ENCODE measurements around the gene ZNF12. TPM values are rescaled to one million over a fixed set of nuclear protein-coding genes. Genes with fewer than 3 reads are reported as not detected.

ZNF12 gene
- total RNA-seq, 1 donor from 2014 or later, result 14.2 TPM

DNA sequence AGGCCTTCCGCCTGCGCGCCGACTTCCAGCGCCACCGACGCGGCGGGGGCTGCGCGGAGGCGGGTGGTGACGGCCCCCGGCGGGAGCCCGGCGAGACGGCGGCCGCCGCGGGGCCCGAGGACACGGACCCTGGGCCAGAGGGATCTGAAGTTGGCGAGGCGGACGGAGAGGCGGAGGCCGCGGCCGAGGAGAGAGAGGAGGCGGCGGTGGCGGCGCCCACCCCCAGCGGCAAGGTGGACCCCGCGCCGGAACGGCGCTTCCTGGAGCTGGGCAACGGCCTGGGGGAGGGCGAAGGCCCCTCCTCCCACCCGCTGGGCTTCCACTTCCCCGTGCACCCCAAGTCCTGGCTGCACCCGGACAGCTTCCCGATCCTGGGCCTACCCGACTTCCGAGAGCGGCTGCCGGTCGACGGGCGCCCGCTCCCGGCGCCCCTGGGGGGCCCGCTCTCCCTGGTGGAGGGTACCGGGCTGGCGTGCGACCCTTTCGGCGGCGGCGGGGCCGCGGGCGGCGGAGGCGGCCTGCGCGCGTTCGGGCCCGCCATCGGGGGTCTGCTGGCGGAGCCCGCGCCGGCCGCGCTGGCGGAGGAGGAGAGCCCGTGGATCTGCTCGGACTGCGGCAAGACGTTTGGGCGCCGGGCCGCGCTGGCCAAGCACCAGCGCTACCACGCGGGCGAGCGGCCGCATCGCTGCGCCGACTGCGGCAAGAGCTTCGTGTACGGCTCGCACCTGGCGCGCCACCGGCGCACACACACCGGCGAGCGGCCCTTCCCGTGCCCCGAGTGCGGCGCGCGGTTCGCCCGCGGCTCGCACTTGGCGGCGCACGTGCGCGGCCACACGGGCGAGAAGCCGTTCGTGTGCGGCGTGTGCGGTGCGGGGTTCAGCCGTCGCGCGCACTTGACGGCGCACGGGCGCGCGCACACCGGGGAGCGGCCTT, 53.4 kb downstream of the ZNF12 start:
- Histone ChIP-seq H3K27me3 (ENCODE audit: low read depth) (no peaks in the 10 kb centered on the region), H3K27ac (replicated peaks) (no peak overlapping the region), H3K9me3 (replicated peaks) (peaks cover 6% of the 10 kb centered on the region), H3K36me3 (peaks cover 63% of the 10 kb centered on the region), H3K4me3 (no peak overlapping the region), H3K4me1 (no peaks in the 10 kb centered on the region)
- intact Hi-C loops (cut with micrococcal nuclease), result no loop called here
- TF ChIP-seq, protein P1, sequence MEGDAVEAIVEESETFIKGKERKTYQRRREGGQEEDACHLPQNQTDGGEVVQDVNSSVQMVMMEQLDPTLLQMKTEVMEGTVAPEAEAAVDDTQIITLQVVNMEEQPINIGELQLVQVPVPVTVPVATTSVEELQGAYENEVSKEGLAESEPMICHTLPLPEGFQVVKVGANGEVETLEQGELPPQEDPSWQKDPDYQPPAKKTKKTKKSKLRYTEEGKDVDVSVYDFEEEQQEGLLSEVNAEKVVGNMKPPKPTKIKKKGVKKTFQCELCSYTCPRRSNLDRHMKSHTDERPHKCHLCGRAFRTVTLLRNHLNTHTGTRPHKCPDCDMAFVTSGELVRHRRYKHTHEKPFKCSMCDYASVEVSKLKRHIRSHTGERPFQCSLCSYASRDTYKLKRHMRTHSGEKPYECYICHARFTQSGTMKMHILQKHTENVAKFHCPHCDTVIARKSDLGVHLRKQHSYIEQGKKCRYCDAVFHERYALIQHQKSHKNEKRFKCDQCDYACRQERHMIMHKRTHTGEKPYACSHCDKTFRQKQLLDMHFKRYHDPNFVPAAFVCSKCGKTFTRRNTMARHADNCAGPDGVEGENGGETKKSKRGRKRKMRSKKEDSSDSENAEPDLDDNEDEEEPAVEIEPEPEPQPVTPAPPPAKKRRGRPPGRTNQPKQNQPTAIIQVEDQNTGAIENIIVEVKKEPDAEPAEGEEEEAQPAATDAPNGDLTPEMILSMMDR (IDR thresholded peaks at IDR 0.05; ENCODE audit: borderline replicate concordance), result no peak
- DNase-seq, result no peak

GRCh38 chr7:6652446-6653011, 54.2 kb downstream of the ZNF12 start:
- Histone ChIP-seq H3K4me1 (no peaks in the 10 kb centered on the region), H3K27ac (replicated peaks) (no peak overlapping the region), H3K27me3 (ENCODE audit: low read depth) (no peaks in the 10 kb centered on the region), H3K4me3 (no peak overlapping the region), H3K9me3 (replicated peaks) (peaks cover 6% of the 10 kb centered on the region), H3K36me3 (peaks cover 69% of the 10 kb centered on the region)
- TF ChIP-seq, protein P1 (IDR thresholded peaks at IDR 0.05; ENCODE audit: borderline replicate concordance), result no peak
- DNase-seq, result no peak
- intact Hi-C loops (cut with micrococcal nuclease), result no loop called here

GRCh38 chr7:6651851-6652445, 54.8 kb downstream of the ZNF12 start:
- no peak overlapping the region for H3K4me3 ChIP-seq
- peaks cover 6% of the 10 kb centered on the region for H3K9me3 ChIP-seq (replicated peaks)
- H3K27ac ChIP-seq (replicated peaks), result no peak overlapping the region
- TF ChIP-seq, protein P1 (IDR thresholded peaks at IDR 0.05; ENCODE audit: borderline replicate concordance), result no peak
- peaks cover 3% of the 10 kb centered on the region for H3K4me1 ChIP-seq
- DNase-seq, result no peak
- intact Hi-C loops (cut with micrococcal nuclease), result no loop called here
- H3K36me3 ChIP-seq, result peaks cover 75% of the 10 kb centered on the region
- H3K27me3 ChIP-seq (ENCODE audit: low read depth), result no peaks in the 10 kb centered on the region

- no peaks in the 10 kb centered on the region for H3K27me3 ChIP-seq (ENCODE audit: low read depth)
- no peak for DNase-seq
- H3K4me1 ChIP-seq, result peaks cover 10% of the 10 kb centered on the region
- H3K27ac ChIP-seq (replicated peaks), result no peak overlapping the region
- H3K4me3 ChIP-seq, result no peak overlapping the region
- intact Hi-C loops (cut with micrococcal nuclease), result no loop called here
- TF ChIP-seq, protein P1 (IDR thresholded peaks at IDR 0.05; ENCODE audit: borderline replicate concordance), result no peak
- peaks cover 79% of the 10 kb centered on the region for H3K36me3 ChIP-seq
- peaks cover 6% of the 10 kb centered on the region for H3K9me3 ChIP-seq (replicated peaks)
Measured at GRCh38 chr7:6650521-6651011, 56.2 kb downstream of the ZNF12 start.

GRCh38 chr7:6650086-6650485, 56.7 kb downstream of the ZNF12 start:
- Histone ChIP-seq H3K36me3 (peaks cover 79% of the 10 kb centered on the region), H3K4me1 (peaks cover 10% of the 10 kb centered on the region), H3K27ac (replicated peaks) (no peak overlapping the region), H3K4me3 (no peak overlapping the region), H3K27me3 (ENCODE audit: low read depth) (no peaks in the 10 kb centered on the region), H3K9me3 (replicated peaks) (peaks cover 6% of the 10 kb centered on the region)
- intact Hi-C loops (cut with micrococcal nuclease), result no loop called here
- TF ChIP-seq, protein P1 (IDR thresholded peaks at IDR 0.05; ENCODE audit: borderline replicate concordance), result no peak
- no peak for DNase-seq

Data from left ventricle myocardium inferior (tissue), 1 donor.